Measurements from ENCODE around the gene SUGP2.

SUGP2 gene

DNA sequence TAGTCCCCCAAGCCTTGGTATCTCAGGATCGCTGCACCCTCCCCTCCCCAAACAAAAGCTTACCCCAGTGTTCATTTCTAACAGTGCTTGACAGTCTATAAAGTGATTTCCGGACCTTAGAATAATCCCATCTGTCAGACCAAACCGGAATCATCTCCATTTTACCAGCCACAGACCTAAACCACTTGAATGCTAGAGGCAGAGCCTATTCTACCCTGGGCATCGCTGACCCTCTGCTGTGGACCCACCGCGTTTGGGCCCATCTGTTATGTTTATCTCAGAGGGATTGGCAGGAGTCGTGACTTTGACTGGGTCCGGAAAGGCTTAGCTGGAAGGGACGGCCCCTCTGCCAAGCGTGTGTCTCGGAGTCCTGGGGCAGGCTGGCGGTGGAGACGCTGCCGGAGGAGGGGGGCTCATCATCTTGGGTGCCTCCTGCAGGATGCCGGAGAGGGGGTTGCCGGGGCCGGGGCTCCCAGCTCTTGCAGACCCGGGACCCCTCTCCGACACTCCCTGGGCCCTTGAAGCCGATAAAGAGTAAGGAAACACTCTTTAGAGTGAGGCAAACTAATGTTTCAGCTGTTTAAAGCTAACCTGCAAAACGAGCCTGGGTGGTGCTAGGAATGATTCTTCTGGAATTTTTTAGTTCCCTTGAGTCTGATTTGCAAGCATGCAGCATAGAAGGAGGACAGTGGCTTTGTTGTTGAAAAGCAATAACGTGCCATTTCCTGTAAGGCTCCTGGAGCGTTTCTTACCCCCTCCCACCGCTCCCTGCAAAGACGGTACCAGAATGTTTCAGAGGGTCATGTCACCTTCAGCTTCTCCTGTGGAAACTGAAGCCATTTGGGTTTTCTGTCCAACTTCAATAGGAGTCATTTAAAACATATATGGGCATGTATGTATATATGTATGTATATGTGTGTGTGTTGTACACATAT is 31.8 kb upstream of the SUGP2 start:
- H2BK15ac ChIP-seq (ENCODE audit: low read depth, poor library complexity, severe bottlenecking), result no peak overlapping the region
- peak overlapping the region; percentile 82 to 91 for H3K4me3 ChIP-seq (ENCODE audit: insufficient read depth in 1 of 2, low read depth in 1 of 2, low read length in 2 of 2)
- no peak overlapping the region for H3K23ac ChIP-seq (ENCODE audit: low read length in 2 of 2)
- H3K79me1 ChIP-seq (replicated peaks; ENCODE audit: low read length, poor library complexity, severe bottlenecking), result peaks cover 6% of the 10 kb centered on the region
- peak; percentile 18 for DNase-seq
- peaks cover 18% of the 10 kb centered on the region for H3K4me1 ChIP-seq (ENCODE audit: control insufficient read depth, insufficient read depth, low read depth, low read length)
- no peak overlapping the region for H4K8ac ChIP-seq (ENCODE audit: low read length)
- H3K4me2 ChIP-seq (ENCODE audit: low read length, poor library complexity, severe bottlenecking), result peak overlapping the region; percentile 97
- no peak overlapping the region for H4K91ac ChIP-seq (ENCODE audit: low read length)
- no peak overlapping the region for H3K4ac ChIP-seq (ENCODE audit: low read depth in 1 of 2, low read length in 2 of 2)
- 22% methylated on average over 25 of the region's 25 CpGs for WGBS
- H3K27ac ChIP-seq (ENCODE audit: low read length, poor library complexity, severe bottlenecking), result no peak overlapping the region
- H2BK12ac ChIP-seq (ENCODE audit: low read length in 2 of 2), result no peak overlapping the region
- no peak overlapping the region for H2BK120ac ChIP-seq (ENCODE audit: low read depth, low read length)
- H3K9ac ChIP-seq (ENCODE audit: low read length), result peak overlapping the region; percentile 85
- no peaks in the 10 kb centered on the region for H3K27me3 ChIP-seq (ENCODE audit: control insufficient read depth in 1 of 2, insufficient read depth in 1 of 2, low read length in 2 of 2)
- H3K36me3 ChIP-seq (ENCODE audit: control insufficient read depth in 1 of 2, insufficient read depth in 2 of 2, low read depth in 1 of 2, low read length in 2 of 2), result peaks cover 0 to 14% of the 10 kb centered on the region in 2 experiments
- no peak overlapping the region for H3K18ac ChIP-seq (ENCODE audit: low read depth in 1 of 2, low read length in 2 of 2)
- no peak overlapping the region for H2BK5ac ChIP-seq (ENCODE audit: low read depth, low read length, poor library complexity, severe bottlenecking)
- H2AK5ac ChIP-seq (ENCODE audit: low read length, severe bottlenecking), result no peak overlapping the region
- H3K9me3 ChIP-seq (ENCODE audit: control insufficient read depth, low read length), result no peaks in the 10 kb centered on the region
- H3K14ac ChIP-seq (ENCODE audit: low read length in 2 of 2), result peak overlapping the region in 1 of 2 experiments; percentile 11
- peak overlapping the region; percentile 42 for H2AFZ ChIP-seq (ENCODE audit: low read depth, low read length)

DNA sequence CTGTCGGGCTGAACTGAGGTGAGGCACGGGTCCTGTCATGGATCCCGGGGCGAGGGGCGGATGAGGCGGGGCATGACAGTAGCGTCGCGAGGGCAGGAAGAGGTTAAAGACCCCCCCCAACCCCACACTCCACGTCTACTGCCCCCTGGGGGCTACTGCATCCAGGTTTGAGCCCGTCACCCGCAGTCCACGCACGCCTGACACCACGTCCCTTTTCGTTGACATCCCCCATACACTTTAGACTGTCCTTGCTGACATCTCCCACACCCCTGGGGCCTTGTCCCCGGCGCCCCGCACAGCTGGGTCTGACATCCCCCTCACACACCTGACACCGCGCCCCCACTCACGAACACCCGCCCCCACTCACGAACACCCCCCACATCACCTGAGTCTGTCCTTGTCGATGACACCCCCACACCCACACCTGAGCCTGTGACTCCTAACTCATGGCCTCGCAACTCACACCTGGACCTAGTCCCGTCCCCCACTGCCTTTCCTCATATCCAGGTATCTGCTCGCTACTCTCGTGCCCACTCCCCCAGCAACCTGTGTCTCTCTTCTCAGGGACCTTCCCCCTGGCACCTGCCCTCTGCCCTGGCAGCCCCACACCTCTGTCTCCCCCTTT is 30.9 kb upstream of the SUGP2 start:
- peak overlapping the region; percentile 85 for H3K9ac ChIP-seq (ENCODE audit: low read length)
- peaks cover 6 to 22% of the 10 kb centered on the region in 2 experiments for H3K36me3 ChIP-seq (ENCODE audit: control insufficient read depth in 1 of 2, insufficient read depth in 2 of 2, low read depth in 1 of 2, low read length in 2 of 2)
- DNase-seq, result no peak
- no peak overlapping the region for H2BK15ac ChIP-seq (ENCODE audit: low read depth, poor library complexity, severe bottlenecking)
- peaks cover 22% of the 10 kb centered on the region for H3K4me1 ChIP-seq (ENCODE audit: control insufficient read depth, insufficient read depth, low read depth, low read length)
- H3K4me2 ChIP-seq (ENCODE audit: low read length, poor library complexity, severe bottlenecking), result peak overlapping the region; percentile 97
- no peak overlapping the region for H2BK120ac ChIP-seq (ENCODE audit: low read depth, low read length)
- peak overlapping the region in 1 of 2 experiments; percentile 53 for H3K14ac ChIP-seq (ENCODE audit: low read length in 2 of 2)
- H2BK12ac ChIP-seq (ENCODE audit: low read length in 2 of 2), result no peak overlapping the region
- peaks cover 7% of the 10 kb centered on the region for H3K79me1 ChIP-seq (replicated peaks; ENCODE audit: low read length, poor library complexity, severe bottlenecking)
- peak overlapping the region in 1 of 2 experiments; percentile 79 for H3K23ac ChIP-seq (ENCODE audit: low read length in 2 of 2)
- no peak overlapping the region for H3K27ac ChIP-seq (ENCODE audit: low read length, poor library complexity, severe bottlenecking)
- H3K9me3 ChIP-seq (ENCODE audit: control insufficient read depth, low read length), result no peaks in the 10 kb centered on the region
- H2AK5ac ChIP-seq (ENCODE audit: low read length, severe bottlenecking), result no peak overlapping the region
- no peak overlapping the region for H2BK5ac ChIP-seq (ENCODE audit: low read depth, low read length, poor library complexity, severe bottlenecking)
- H3K18ac ChIP-seq (ENCODE audit: low read depth in 1 of 2, low read length in 2 of 2), result peak overlapping the region in 1 of 2 experiments; percentile 78
- WGBS, result 13% methylated on average over 21 of the region's 29 CpGs
- peak overlapping the region; percentile 82 to 91 for H3K4me3 ChIP-seq (ENCODE audit: insufficient read depth in 1 of 2, low read depth in 1 of 2, low read length in 2 of 2)
- peak overlapping the region; percentile 78 for H4K8ac ChIP-seq (ENCODE audit: low read length)
- peak overlapping the region in 1 of 2 experiments; percentile 51 for H3K4ac ChIP-seq (ENCODE audit: low read depth in 1 of 2, low read length in 2 of 2)
- H3K27me3 ChIP-seq (ENCODE audit: control insufficient read depth in 1 of 2, insufficient read depth in 1 of 2, low read length in 2 of 2), result no peaks in the 10 kb centered on the region
- peak overlapping the region; percentile 78 for H2AFZ ChIP-seq (ENCODE audit: low read depth, low read length)
- H4K91ac ChIP-seq (ENCODE audit: low read length), result no peak overlapping the region

DNA sequence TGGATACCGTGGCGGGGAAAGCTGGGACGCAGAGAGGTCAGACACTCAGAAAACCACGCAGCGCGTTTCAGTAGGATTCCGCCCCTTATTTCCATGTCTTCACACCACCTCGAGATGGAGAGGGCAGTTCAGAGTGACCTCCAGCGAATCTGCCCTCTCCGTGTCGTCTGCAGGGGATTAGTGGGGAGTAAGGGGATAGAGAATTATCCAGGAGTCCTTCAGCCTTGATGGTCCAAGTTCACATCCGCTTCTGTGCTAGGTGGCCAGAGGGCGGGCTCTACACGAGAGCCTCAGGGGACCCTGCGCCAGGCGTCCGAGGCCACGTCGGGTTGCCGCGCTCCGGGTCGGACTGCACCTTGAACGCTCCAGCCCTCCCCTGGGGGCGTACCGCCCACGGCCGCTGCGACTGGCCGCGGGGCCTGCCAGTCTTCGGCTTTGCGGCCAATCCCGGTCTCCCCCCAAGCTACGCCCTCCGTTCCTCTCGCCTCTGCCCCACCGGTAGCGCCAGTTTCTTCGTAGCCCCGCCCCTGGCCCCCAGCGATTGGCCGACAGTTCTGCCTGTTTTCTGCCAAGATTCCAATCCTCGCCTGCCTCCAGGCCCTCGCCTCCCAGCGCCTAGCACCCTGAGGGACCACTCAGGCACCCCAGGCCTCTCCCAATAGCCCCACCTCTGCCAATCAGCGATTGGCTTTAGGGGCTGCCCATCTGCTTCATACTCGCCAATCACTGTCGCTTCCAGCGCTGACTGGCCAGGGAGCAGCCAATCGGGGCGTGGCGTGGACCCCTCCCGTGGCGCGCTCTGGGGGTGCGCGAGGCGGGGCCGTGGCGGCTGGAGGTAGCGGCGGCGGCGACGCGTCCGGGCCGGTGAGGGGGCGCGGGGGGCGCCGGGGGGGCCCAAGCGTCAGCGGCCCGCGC is 30.1 kb upstream of the SUGP2 start, which contains the start of gene SLC25A42:
SLC25A42 (plus strand) TSS at position 812 of the 915 bp plus-strand sequence. CDS start 32,131 bp downstream, outside the sequence.
- H2BK12ac ChIP-seq (ENCODE audit: low read length in 2 of 2), result peak within 1 kb of the TSS in 1 of 2 experiments; percentile 15

More for the DNA sequence above, 30.1 kb upstream of the SUGP2 start, which contains the start of gene SLC25A42:
- Histone ChIP-seq H3K4me3 (ENCODE audit: insufficient read depth in 1 of 2, low read depth in 1 of 2, low read length in 2 of 2) (peak within 1 kb of the TSS; percentile 82 to 91), H4K8ac (ENCODE audit: low read length) (peak within 1 kb of the TSS; percentile 78), H2BK15ac (ENCODE audit: low read depth, poor library complexity, severe bottlenecking) (no peak within 1 kb of the TSS), H3K79me1 (replicated peaks; ENCODE audit: low read length, poor library complexity, severe bottlenecking) (peaks cover 11% of the 10 kb centered on the region), H2AK5ac (ENCODE audit: low read length, severe bottlenecking) (no peak within 1 kb of the TSS), H3K14ac (ENCODE audit: low read length in 2 of 2) (peak within 1 kb of the TSS in 1 of 2 experiments; percentile 53), H3K27ac (ENCODE audit: low read length, poor library complexity, severe bottlenecking) (no peak within 1 kb of the TSS), H2AFZ (ENCODE audit: low read depth, low read length) (peak within 1 kb of the TSS; percentile 86), H3K9ac (ENCODE audit: low read length) (peak within 1 kb of the TSS; percentile 85), H2BK5ac (ENCODE audit: low read depth, low read length, poor library complexity, severe bottlenecking) (no peak within 1 kb of the TSS), H3K9me3 (ENCODE audit: control insufficient read depth, low read length) (no peaks in the 10 kb centered on the region), H2BK120ac (ENCODE audit: low read depth, low read length) (no peak within 1 kb of the TSS), H3K36me3 (ENCODE audit: control insufficient read depth in 1 of 2, insufficient read depth in 2 of 2, low read depth in 1 of 2, low read length in 2 of 2) (peaks cover 10 to 30% of the 10 kb centered on the region in 2 experiments), H3K4ac (ENCODE audit: low read depth in 1 of 2, low read length in 2 of 2) (peak within 1 kb of the TSS in 1 of 2 experiments; percentile 51), H3K4me2 (ENCODE audit: low read length, poor library complexity, severe bottlenecking) (peak within 1 kb of the TSS; percentile 97), H3K27me3 (ENCODE audit: control insufficient read depth in 1 of 2, insufficient read depth in 1 of 2, low read length in 2 of 2) (no peaks in the 10 kb centered on the region), H4K91ac (ENCODE audit: low read length) (no peak within 1 kb of the TSS), H3K18ac (ENCODE audit: low read depth in 1 of 2, low read length in 2 of 2) (peak within 1 kb of the TSS in 1 of 2 experiments; percentile 78), H3K23ac (ENCODE audit: low read length in 2 of 2) (peak within 1 kb of the TSS in 1 of 2 experiments; percentile 79), H3K4me1 (ENCODE audit: control insufficient read depth, insufficient read depth, low read depth, low read length) (peaks cover 22% of the 10 kb centered on the region)
- peak; percentile 100 for DNase-seq
- WGBS, result 6% methylated on average over 54 of the region's 77 CpGs

Data from mesenchymal stem cell (in vitro differentiated cells and primary cell).